ENCODE data around the gene RGL2. TPM values are rescaled to one million over a fixed set of nuclear protein-coding genes. Genes with fewer than 3 reads are reported as not detected.

RGL2 gene
- total and polyA plus RNA-seq, 10 donors: 73.3 to 212 (median 142) TPM

- Histone ChIP-seq H3K4me3 (no peak overlapping the region), H3K4me1 (peaks cover 21 to 100% (median 78%) of the 10 kb centered on the region in 6 donors), H3K36me3 (peaks cover 0 to 100% (median 80%) of the 10 kb centered on the region in 6 donors), H3K9me3 (no peaks in the 10 kb centered on the region), H3K27ac (peak overlapping the region in 4 of 8 donors; percentile 9 to 68 (median 47)), H3K27me3 (replicated peaks in 1 of 7) (no peaks in the 10 kb centered on the region)
- DNase-seq: no peak
- TF ChIP-seq CTCF (IDR thresholded peaks at IDR 0.05 in 8 of 11, conservative IDR thresholded peaks at IDR 0.05 in 3 of 11): no peak
- no peak for TF ChIP-seq POLR2A (IDR thresholded peaks at IDR 0.05)
- TF ChIP-seq POLR2AphosphoS5 (IDR thresholded peaks at IDR 0.05): no peak
- WGBS, 5 donors: 81 to 95% (median 85%) methylated on average over 4 of the region's 4 CpGs
- intact Hi-C loops (cut with DNase I; ENCODE audit: low total_unique reads): no loop called here
These were observed 7.6 kb upstream of the RGL2 start for GRCh38 chr6:33306356-33306755.

- intact Hi-C loops (cut with DNase I; ENCODE audit: low total_unique reads): no loop called here
- Histone ChIP-seq H3K4me3 (no peak overlapping the region), H3K36me3 (peaks cover 0 to 100% (median 70%) of the 10 kb centered on the region in 6 donors), H3K4me1 (peaks cover 11 to 100% (median 78%) of the 10 kb centered on the region in 6 donors), H3K27me3 (replicated peaks in 1 of 7) (no peaks in the 10 kb centered on the region), H3K9me3 (no peaks in the 10 kb centered on the region), H3K27ac (peak overlapping the region in 5 of 8 donors; percentile 9 to 68 (median 43))
- TF ChIP-seq CTCF (IDR thresholded peaks at IDR 0.05 in 8 of 11, conservative IDR thresholded peaks at IDR 0.05 in 3 of 11): no peak
- peak in 2 of 3 donors; percentile 18 to 59 for TF ChIP-seq POLR2AphosphoS5 (IDR thresholded peaks at IDR 0.05)
- no peak for DNase-seq
- 86 to 92% (median 89%) methylated on average over 7 to 8 of the region's 8 CpGs for WGBS, 5 donors
These were observed 6.3 kb upstream of the RGL2 start for GRCh38 chr6:33305052-33305451.

- Histone ChIP-seq H3K4me1 (peaks cover 8 to 99% (median 76%) of the 10 kb centered on the region in 6 donors), H3K27me3 (replicated peaks in 1 of 7) (no peaks in the 10 kb centered on the region), H3K4me3 (no peak overlapping the region), H3K27ac (peak overlapping the region in 1 of 8 donors; percentile 68), H3K36me3 (peaks cover 0 to 93% (median 65%) of the 10 kb centered on the region in 6 donors), H3K9me3 (no peaks in the 10 kb centered on the region)
- WGBS, 5 donors: 87 to 93% (median 91%) methylated on average over 7 to 16 of the region's 16 CpGs
- DNase-seq: no peak
- TF ChIP-seq POLR2AphosphoS5 (IDR thresholded peaks at IDR 0.05) (peak in 2 of 3 donors; percentile 52 to 77), POLR2A (IDR thresholded peaks at IDR 0.05) (no peak), CTCF (IDR thresholded peaks at IDR 0.05 in 8 of 11, conservative IDR thresholded peaks at IDR 0.05 in 3 of 11) (no peak)
- intact Hi-C loops (cut with DNase I; ENCODE audit: low total_unique reads): no loop called here
These were observed 5.5 kb upstream of the RGL2 start for GRCh38 chr6:33304216-33304615.

- intact Hi-C loops (cut with DNase I; ENCODE audit: low total_unique reads): no loop called here
- Histone ChIP-seq H3K36me3 (peaks cover 0 to 73% (median 51%) of the 10 kb centered on the region in 6 donors), H3K9me3 (no peaks in the 10 kb centered on the region), H3K4me1 (peaks cover 16 to 90% (median 70%) of the 10 kb centered on the region in 6 donors), H3K27ac (peak overlapping the region in 2 of 8 donors; percentile 3 to 94), H3K27me3 (replicated peaks in 1 of 7) (no peaks in the 10 kb centered on the region), H3K4me3 (no peak overlapping the region)
- WGBS, 5 donors: 90 to 94% (median 92%) methylated on average over 3 of the region's 3 CpGs
- DNase-seq: no peak
- TF ChIP-seq POLR2A (IDR thresholded peaks at IDR 0.05) (no peak), POLR2AphosphoS5 (IDR thresholded peaks at IDR 0.05) (no peak), CTCF (IDR thresholded peaks at IDR 0.05 in 8 of 11, conservative IDR thresholded peaks at IDR 0.05 in 3 of 11) (no peak)
These were observed 3.1 kb upstream of the RGL2 start for GRCh38 chr6:33301877-33302276.

Measured in spleen (tissue), 11 donors.